Astrocyte (in vitro differentiated cells and primary cell): ENCODE measurements around the gene DNAH5. TPM values are rescaled to one million over a fixed set of nuclear protein-coding genes. Genes with fewer than 3 reads are reported as not detected.

Experiments
- DNase-seq: peaks from one replicate; pipeline ENCODE4 v3.0.0-alpha.2; 2010; ENCODE audit warnings: low read depth
- FAIRE-seq: peaks from 2 replicates; lab custom pipeline; 2011; peaks lifted over from hg19 to GRCh38; lab: Jason Lieb, UNC
- H2AFZ ChIP-seq: 2 replicates; pipeline ENCODE4 v1.6.0; 2012; ENCODE audit warnings: low read depth, low read length, inconsistent platforms
- H3K27ac ChIP-seq: 2 replicates; pipeline ENCODE4 v1.5.1; 2011; ENCODE audit warnings: low read depth, low read length, inconsistent platforms
- H3K27me3 ChIP-seq: 2 replicates; pipeline ENCODE4 v1.6.0; 2011; ENCODE audit warnings: low read length, inconsistent platforms; ENCODE audit not compliant: insufficient read depth
- H3K36me3 ChIP-seq: 2 replicates; pipeline ENCODE4 v1.5.1; 2011; ENCODE audit warnings: low read length, inconsistent platforms; ENCODE audit not compliant: insufficient read depth
- H3K4me1 ChIP-seq: 2 replicates; pipeline ENCODE4 v1.5.1; 2011; ENCODE audit warnings: low read length, inconsistent platforms; ENCODE audit not compliant: insufficient read depth
- H3K4me2 ChIP-seq: 2 replicates; pipeline ENCODE4 v1.6.0; 2012; ENCODE audit warnings: low read length, inconsistent platforms
- H3K4me3 ChIP-seq: 2 replicates; pipeline ENCODE4 v1.5.1; 2011; ENCODE audit warnings: low read depth, mild to moderate bottlenecking, low read length, inconsistent platforms; ENCODE audit not compliant: insufficient read depth
- H3K79me2 ChIP-seq: 2 replicates; pipeline ENCODE4 v1.6.0; 2012; ENCODE audit warnings: mild to moderate bottlenecking, low read length, inconsistent platforms; ENCODE audit not compliant: insufficient read depth
- H3K9ac ChIP-seq: 2 replicates; pipeline ENCODE4 v1.6.0; 2012; ENCODE audit warnings: mild to moderate bottlenecking, low read length, inconsistent platforms
- H3K9me3 ChIP-seq: 2 replicates; pipeline ENCODE4 v1.5.1; 2012; ENCODE audit warnings: low read depth, mild to moderate bottlenecking, low read length, inconsistent platforms; ENCODE audit not compliant: insufficient read depth
- H4K20me1 ChIP-seq: 2 replicates; pipeline ENCODE4 v1.6.0; 2012; ENCODE audit warnings: low read length, inconsistent platforms; ENCODE audit not compliant: insufficient read depth
- H3K27ac Mint-ChIP-seq: one replicate; pipeline ENCODE4 v1.8.0; 2021; ENCODE audit warnings: mild to moderate bottlenecking, mixed read lengths; ENCODE audit not compliant: unreplicated experiment
- H3K27me3 Mint-ChIP-seq: one replicate; pipeline ENCODE4 v1.8.0; 2021; ENCODE audit warnings: low read depth, mixed read lengths; ENCODE audit not compliant: unreplicated experiment
- H3K36me3 Mint-ChIP-seq: one replicate; pipeline ENCODE4 v1.8.0; 2021; ENCODE audit warnings: low read depth, mixed read lengths; ENCODE audit not compliant: unreplicated experiment
- H3K4me1 Mint-ChIP-seq: one replicate; pipeline ENCODE4 v1.8.0; 2021; ENCODE audit warnings: low read depth, mixed read lengths; ENCODE audit not compliant: unreplicated experiment
- H3K4me3 Mint-ChIP-seq: one replicate; pipeline ENCODE4 v1.8.0; 2021; ENCODE audit warnings: mild to moderate bottlenecking, moderate library complexity, mixed read lengths; ENCODE audit not compliant: unreplicated experiment
- H3K9me3 Mint-ChIP-seq: one replicate; pipeline ENCODE4 v1.8.0; 2021; ENCODE audit warnings: mild to moderate bottlenecking, mixed read lengths; ENCODE audit not compliant: unreplicated experiment
- CTCF ChIP-seq: IDR thresholded peaks from 2 replicates; pipeline ENCODE4 v1.5.1; 2011; ENCODE audit warnings: low read depth, mild to moderate bottlenecking, inconsistent platforms, low read length, moderate library complexity; ENCODE audit not compliant: insufficient read depth
- EZH2 ChIP-seq: IDR thresholded peaks from 2 replicates; pipeline ENCODE4 v1.6.1; 2012; ENCODE audit warnings: mild to moderate bottlenecking, low read length, inconsistent platforms; ENCODE audit not compliant: insufficient read depth
- total RNA-seq: library from RNA; stranded (reverse); gene quantifications from 2 replicates; pipeline ENCODE4 v1.2.1, GENCODE V29; 2021

DNAH5 gene
- total RNA-seq, 1 donor from 2014 or later: 3.4 TPM

DNA sequence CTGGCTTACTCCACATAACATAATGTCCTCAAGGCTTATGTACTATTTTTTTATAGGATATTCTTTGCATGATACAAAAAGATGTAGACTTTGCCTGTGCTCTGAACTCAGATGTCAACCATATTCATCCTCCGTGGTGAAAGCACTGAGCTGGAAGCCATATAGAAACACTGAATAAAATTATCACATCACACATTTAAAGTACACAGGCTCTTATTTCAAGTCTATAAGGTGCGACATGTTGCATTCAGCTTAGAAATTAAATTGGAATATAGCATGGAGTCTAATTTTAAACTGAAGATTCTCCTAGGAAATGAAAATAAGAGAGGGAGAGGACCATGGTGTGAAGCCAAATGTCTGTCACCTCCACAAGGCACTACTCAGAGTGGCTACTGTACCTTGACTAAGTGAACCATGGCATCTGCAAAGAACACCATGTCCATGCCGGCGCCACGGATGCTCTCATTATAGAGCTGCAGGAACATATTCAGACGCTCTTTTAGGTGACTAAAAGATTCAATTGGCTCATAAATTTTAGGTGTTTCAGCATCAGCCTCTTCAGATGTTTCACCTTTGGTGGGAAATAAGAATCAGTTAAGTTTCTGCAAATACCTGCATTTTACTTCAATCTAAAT, 158.6 kb downstream of the DNAH5 start:
- H3K4me2 ChIP-seq: no peak overlapping the region
- Mint-ChIP-seq H3K4me1 (no peaks in the 10 kb centered on the region), H3K9me3 (peaks cover 10% of the 10 kb centered on the region), H3K36me3 (peaks cover 10% of the 10 kb centered on the region), H3K4me3 (no peak overlapping the region), H3K27ac (no peak overlapping the region), H3K27me3 (no peaks in the 10 kb centered on the region)
- TF ChIP-seq CTCF: no peak
- no peak for TF ChIP-seq EZH2
- H3K9me3 ChIP-seq: no peaks in the 10 kb centered on the region
- FAIRE-seq: no peak
- H3K4me1 ChIP-seq: no peaks in the 10 kb centered on the region
- H4K20me1 ChIP-seq: no peaks in the 10 kb centered on the region
- no peaks in the 10 kb centered on the region for H3K79me2 ChIP-seq
- H3K36me3 ChIP-seq: no peaks in the 10 kb centered on the region
- H3K9ac ChIP-seq: no peak overlapping the region
- H3K27ac ChIP-seq: no peak overlapping the region
- no peak for DNase-seq
- no peaks in the 10 kb centered on the region for H3K27me3 ChIP-seq
- H3K4me3 ChIP-seq: no peak overlapping the region
- no peak overlapping the region for H2AFZ ChIP-seq

DNA sequence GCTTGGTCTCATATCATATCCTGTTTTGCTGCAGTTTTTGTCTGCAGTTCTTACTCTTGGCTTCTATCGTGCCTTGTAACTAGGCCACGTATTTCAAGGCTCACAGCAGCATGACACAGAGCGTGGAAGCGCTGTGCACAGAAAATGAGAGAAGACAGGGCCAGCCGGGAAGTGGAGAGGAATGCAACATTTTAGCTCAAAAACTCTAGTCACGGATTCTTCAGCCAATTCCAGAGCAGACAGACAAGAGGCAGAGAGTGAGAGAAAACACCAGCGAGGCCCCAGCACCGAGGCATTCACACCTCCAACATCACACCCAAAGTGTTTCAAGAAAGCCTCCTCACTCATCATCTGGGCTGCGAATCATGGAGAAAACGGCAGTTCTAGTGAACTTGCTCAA, 160.8 kb downstream of the DNAH5 start:
- H3K4me2 ChIP-seq: no peak overlapping the region
- H3K27ac ChIP-seq: no peak overlapping the region
- H3K9me3 ChIP-seq: no peaks in the 10 kb centered on the region
- Mint-ChIP-seq H3K36me3 (peaks cover 5% of the 10 kb centered on the region), H3K27ac (no peak overlapping the region), H3K4me1 (no peaks in the 10 kb centered on the region), H3K27me3 (no peaks in the 10 kb centered on the region), H3K4me3 (no peak overlapping the region), H3K9me3 (peaks cover 5% of the 10 kb centered on the region)
- DNase-seq (no peak), FAIRE-seq (no peak)
- no peak overlapping the region for H3K4me3 ChIP-seq
- H3K27me3 ChIP-seq: no peaks in the 10 kb centered on the region
- no peaks in the 10 kb centered on the region for H3K36me3 ChIP-seq
- no peaks in the 10 kb centered on the region for H3K4me1 ChIP-seq
- no peaks in the 10 kb centered on the region for H3K79me2 ChIP-seq
- H4K20me1 ChIP-seq: no peaks in the 10 kb centered on the region
- H2AFZ ChIP-seq: no peak overlapping the region
- no peak overlapping the region for H3K9ac ChIP-seq
- no peak for TF ChIP-seq EZH2
- TF ChIP-seq CTCF: no peak

GRCh38 chr5:13780081-13780480, 164.4 kb downstream of the DNAH5 start:
- no peaks in the 10 kb centered on the region for H3K4me1 Mint-ChIP-seq
- Histone ChIP-seq H3K4me1 (no peaks in the 10 kb centered on the region), H3K27me3 (no peaks in the 10 kb centered on the region), H3K4me3 (no peak overlapping the region), H2AFZ (no peak overlapping the region), H3K4me2 (no peak overlapping the region), H3K36me3 (no peaks in the 10 kb centered on the region), H3K9me3 (no peaks in the 10 kb centered on the region), H4K20me1 (no peaks in the 10 kb centered on the region), H3K9ac (no peak overlapping the region), H3K79me2 (no peaks in the 10 kb centered on the region), H3K27ac (no peak overlapping the region)
- H3K27ac Mint-ChIP-seq: no peak overlapping the region
- peaks cover 5% of the 10 kb centered on the region for H3K9me3 Mint-ChIP-seq
- H3K27me3 Mint-ChIP-seq: no peaks in the 10 kb centered on the region
- DNase-seq (no peak), FAIRE-seq (no peak)
- H3K4me3 Mint-ChIP-seq: no peak overlapping the region
- H3K36me3 Mint-ChIP-seq: peaks cover 5% of the 10 kb centered on the region
- no peak for TF ChIP-seq EZH2
